HCT116 (cell line): ENCODE measurements around the gene FAM193A. TPM values are rescaled to one million over a fixed set of nuclear protein-coding genes. Genes with fewer than 3 reads are reported as not detected.

Experiments
- ATAC-seq: fragments of 200-7000 bp; cut with Tn5 transposase; 2 replicates; pipeline ENCODE4 v1.9.1; 2020; ENCODE audit warnings: mild to moderate bottlenecking, moderate library complexity
- BruUV-seq: library from RNA; stranded (reverse); fragments of 400-500 nt; replicated peaks from 2 replicates; lab custom pipeline; 2021; lab: Mats Ljungman, UMichigan
- CTCF ChIA-PET: fragments of 300-600 bp; sonication (Branson Sonifier 250); formaldehyde crosslinking; loops from one replicate; lab custom pipeline; 2021; ENCODE audit warnings: antibody characterized with exemption; lab: Charles Lee
- POLR2A ChIA-PET: fragments of 300-600, 350-600 bp; sonication (Branson Sonifier 250); formaldehyde crosslinking; loops from one replicate; lab custom pipeline; 2021; ENCODE audit warnings: antibody characterized with exemption; lab: Charles Lee
- RAD21 ChIA-PET, 2 experiments: fragments of 300-600 bp; sonication (Branson Sonifier 250); formaldehyde crosslinking; loops; one replicate each; lab custom pipeline; 2023; ENCODE audit warnings: low total read pairs in 2 of 2; ENCODE audit not compliant: uncharacterized antibody in 2 of 2, unreplicated experiment in 2 of 2, low non-redundant PET in 1 of 2; lab: Charles Lee
- DNase-seq: peaks from one replicate; pipeline ENCODE4 v3.0.0-alpha.2; 2010; ENCODE audit warnings: low read depth, low spot score
- H2AFZ ChIP-seq: fragments of 200-600 bp; shearing (Covaris generic), sonication (generic); 2 replicates; pipeline ENCODE4 v1.6.1; 2017; ENCODE audit warnings: low read depth, mixed run types, mixed read lengths, antibody characterized with exemption, low read length; ENCODE audit not compliant: poor library complexity, severe bottlenecking
- H3K27ac ChIP-seq: 2 replicates; pipeline ENCODE4 v1.5.1; 2012; ENCODE audit warnings: low read depth, low read length
- H3K27me3 ChIP-seq: fragments of 200-600 bp; sonication (generic); 2 replicates; pipeline ENCODE4 v1.6.1; 2016; ENCODE audit warnings: mixed run types, low read length, mixed read lengths; ENCODE audit not compliant: insufficient read depth
- H3K36me3 ChIP-seq, 2 experiments: fragments of 200-500 bp in 1 of 2; fragments of 200-600 bp in 1 of 2; sonication (Bioruptor generic) in 1 of 2; sonication (generic) in 1 of 2; 2 replicates each; pipeline versions ENCODE4 v1.5.1 to v1.6.1; 2014 to 2016; ENCODE audit warnings: low read length in 2 of 2, inconsistent platforms in 1 of 2, mixed read lengths in 1 of 2, mixed run types in 1 of 2; ENCODE audit not compliant: insufficient read depth in 2 of 2, control insufficient read depth in 1 of 2
- H3K4me1 ChIP-seq, 2 experiments: fragments of 200-600 bp in 1 of 2; sonication (generic) in 1 of 2; 2 replicates each; pipeline versions ENCODE4 v1.5.1 to v1.6.1; 2012 to 2017; ENCODE audit warnings: low read length in 2 of 2, inconsistent platforms in 1 of 2, mild to moderate bottlenecking in 1 of 2, mixed read lengths in 1 of 2, mixed run types in 1 of 2, moderate library complexity in 1 of 2; ENCODE audit not compliant: insufficient read depth in 2 of 2, control insufficient read depth in 1 of 2
- H3K4me2 ChIP-seq: fragments of 200-600 bp; sonication (generic); 2 replicates; pipeline ENCODE4 v1.6.1; 2017; ENCODE audit warnings: mixed run types, low read length, mixed read lengths
- H3K4me3 ChIP-seq, 2 experiments: fragments of 200-600 bp in 1 of 2; sonication (generic) in 1 of 2; replicated peaks in 1 of 2; 2 replicates each; pipeline ENCODE4 v1.5.1; 2011 to 2016; ENCODE audit warnings: low read length in 2 of 2, control low read depth in 1 of 2, low read depth in 1 of 2, mild to moderate bottlenecking in 1 of 2, mixed read lengths in 1 of 2, mixed run types in 1 of 2
- H3K79me2 ChIP-seq: fragments of 200-600 bp; sonication (generic); 2 replicates; pipeline ENCODE4 v1.6.1; 2017; ENCODE audit warnings: mild to moderate bottlenecking, mixed run types, low read length, moderate library complexity, mixed read lengths; ENCODE audit not compliant: insufficient read depth
- H3K9ac ChIP-seq: fragments of 200-600 bp; sonication (generic); 2 replicates; pipeline ENCODE4 v1.6.1; 2016; ENCODE audit warnings: low read length, mixed read lengths
- H3K9me2 ChIP-seq: fragments of 200-600 bp; sonication (generic), shearing (Covaris generic); 2 replicates; pipeline ENCODE4 v1.6.1; 2017; ENCODE audit warnings: mixed run types, mild to moderate bottlenecking, moderate library complexity; ENCODE audit not compliant: insufficient read depth
- H3K9me3 ChIP-seq, 2 experiments: fragments of 200-500 bp in 1 of 2; fragments of 200-600 bp in 1 of 2; sonication (Bioruptor generic) in 1 of 2; sonication (generic) in 1 of 2; 2 replicates each; pipeline ENCODE4 v1.6.1; 2014 to 2017; ENCODE audit warnings: low read length in 2 of 2, mixed read lengths in 2 of 2, inconsistent platforms in 1 of 2, low read depth in 1 of 2, mild to moderate bottlenecking in 1 of 2, mixed run types in 1 of 2, moderate library complexity in 1 of 2; ENCODE audit not compliant: control insufficient read depth in 1 of 2, insufficient read depth in 1 of 2
- H4K20me1 ChIP-seq: fragments of 200-600 bp; sonication (generic), shearing (Covaris generic); 2 replicates; pipeline ENCODE4 v1.6.1; 2017; ENCODE audit warnings: mixed run types, mild to moderate bottlenecking, moderate library complexity; ENCODE audit not compliant: insufficient read depth
- CBX3 ChIP-seq: IDR thresholded peaks from 2 replicates; pipeline ENCODE4 v1.6.1; 2012; ENCODE audit warnings: low read depth
- EGR1 ChIP-seq: IDR thresholded peaks from 2 replicates; pipeline ENCODE4 v1.6.1; 2012; ENCODE audit warnings: low read depth
- EZH2 ChIP-seq: fragments of 200-600 bp; sonication (generic); IDR thresholded peaks from 2 replicates; pipeline ENCODE4 v1.6.1; 2017; ENCODE audit warnings: antibody characterized with exemption, mixed run types
- POLR2AphosphoS5 ChIP-seq: IDR thresholded peaks from 2 replicates; pipeline ENCODE4 v1.6.1; 2011; ENCODE audit warnings: mild to moderate bottlenecking, low read depth, low read length, moderate library complexity
- RAD21 ChIP-seq: IDR thresholded peaks from 2 replicates; pipeline ENCODE4 v1.6.1; 2012; ENCODE audit warnings: low read depth, mild to moderate bottlenecking
- SIN3A ChIP-seq: IDR thresholded peaks from 2 replicates; pipeline ENCODE4 v1.6.1; 2012; ENCODE audit warnings: low read depth
- SP1 ChIP-seq: IDR thresholded peaks from 2 replicates; pipeline ENCODE4 v1.6.1; 2012; ENCODE audit warnings: low read depth
- ZNF274 ChIP-seq: fragments of 200-500 bp; sonication (Bioruptor generic); IDR thresholded peaks from 2 replicates; pipeline ENCODE4 v1.6.1; 2014; ENCODE audit warnings: mild to moderate bottlenecking, low read depth, low read length, inconsistent platforms
- intact Hi-C: fragments of 100-400 bp; cut with micrococcal nuclease; formaldehyde crosslinking; loops from 2 replicates; pipeline ENCODE4 v1.10.0; 2022
- total RNA-seq: library from RNA; stranded (reverse); gene quantifications from one replicate; pipeline ENCODE4 v1.2.1, GENCODE V29; 2021; ENCODE audit not compliant: unreplicated experiment
- TF ChIP-seq, protein P1 (sequence below): IDR thresholded peaks from 2 replicates; pipeline ENCODE4 v1.6.1; 2011; ENCODE audit warnings: mild to moderate bottlenecking, low read length, moderate library complexity; ENCODE audit not compliant: insufficient replicate concordance; ENCODE audit errors: extremely low read depth
- TF ChIP-seq, protein P2 (sequence below): IDR thresholded peaks from 2 replicates; pipeline ENCODE4 v1.6.1; 2012

Gene FAM193A
- total RNA-seq, 1 experiment from 2014 or later: 15.7 TPM

DNA sequence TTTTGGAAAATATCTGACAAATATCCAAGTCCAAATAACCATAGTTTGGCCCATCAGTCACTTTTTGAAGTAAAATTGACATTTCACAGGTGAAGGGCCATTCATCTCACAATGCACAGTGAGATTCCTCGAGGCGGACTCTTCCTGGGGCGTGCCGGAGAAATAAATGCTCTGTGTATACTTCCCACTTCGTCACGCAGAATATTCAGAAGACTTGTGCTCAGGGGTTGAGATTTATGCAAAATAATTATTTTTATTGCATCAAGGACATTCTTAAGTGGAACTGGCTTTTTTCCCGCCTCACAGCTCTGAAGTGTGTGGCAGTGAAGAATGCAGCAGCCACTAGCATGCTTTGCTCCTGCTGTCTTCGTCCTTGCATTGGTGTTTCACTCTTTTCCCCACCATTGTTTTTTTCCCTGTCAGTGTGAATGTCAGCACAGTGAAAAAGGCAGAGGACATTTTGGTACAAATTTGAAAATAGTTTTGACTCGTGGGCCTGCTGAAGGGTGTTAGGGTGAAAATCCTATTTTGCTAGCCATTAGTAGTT is 70.6 kb downstream of the FAM193A start:
- RAD21 ChIA-PET: no interaction called here

More for the DNA sequence above, 70.6 kb downstream of the FAM193A start:
- H3K36me3 ChIP-seq: no peaks in the 10 kb centered on the region
- DNase-seq (no peak), ATAC-seq (no peak)
- H2AFZ ChIP-seq: no peak overlapping the region
- H3K4me1 ChIP-seq: no peaks in the 10 kb centered on the region
- no peak overlapping the region for H3K27ac ChIP-seq
- H3K9ac ChIP-seq: no peak overlapping the region
- H3K9me2 ChIP-seq: no peaks in the 10 kb centered on the region
- CTCF ChIA-PET: no interaction called here
- no TSS peak for BruUV-seq
- H3K27me3 ChIP-seq: no peaks in the 10 kb centered on the region
- H3K9me3 ChIP-seq: no peaks in the 10 kb centered on the region
- TF ChIP-seq POLR2AphosphoS5 (no peak), ZNF274 (no peak), EZH2 (no peak), EGR1 (no peak), SP1 (no peak), CBX3 (no peak), SIN3A (no peak), RAD21 (no peak)
- TF ChIP-seq, protein P1, sequence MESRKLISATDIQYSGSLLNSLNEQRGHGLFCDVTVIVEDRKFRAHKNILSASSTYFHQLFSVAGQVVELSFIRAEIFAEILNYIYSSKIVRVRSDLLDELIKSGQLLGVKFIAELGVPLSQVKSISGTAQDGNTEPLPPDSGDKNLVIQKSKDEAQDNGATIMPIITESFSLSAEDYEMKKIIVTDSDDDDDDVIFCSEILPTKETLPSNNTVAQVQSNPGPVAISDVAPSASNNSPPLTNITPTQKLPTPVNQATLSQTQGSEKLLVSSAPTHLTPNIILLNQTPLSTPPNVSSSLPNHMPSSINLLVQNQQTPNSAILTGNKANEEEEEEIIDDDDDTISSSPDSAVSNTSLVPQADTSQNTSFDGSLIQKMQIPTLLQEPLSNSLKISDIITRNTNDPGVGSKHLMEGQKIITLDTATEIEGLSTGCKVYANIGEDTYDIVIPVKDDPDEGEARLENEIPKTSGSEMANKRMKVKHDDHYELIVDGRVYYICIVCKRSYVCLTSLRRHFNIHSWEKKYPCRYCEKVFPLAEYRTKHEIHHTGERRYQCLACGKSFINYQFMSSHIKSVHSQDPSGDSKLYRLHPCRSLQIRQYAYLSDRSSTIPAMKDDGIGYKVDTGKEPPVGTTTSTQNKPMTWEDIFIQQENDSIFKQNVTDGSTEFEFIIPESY: no peak
- TF ChIP-seq, protein P2, sequence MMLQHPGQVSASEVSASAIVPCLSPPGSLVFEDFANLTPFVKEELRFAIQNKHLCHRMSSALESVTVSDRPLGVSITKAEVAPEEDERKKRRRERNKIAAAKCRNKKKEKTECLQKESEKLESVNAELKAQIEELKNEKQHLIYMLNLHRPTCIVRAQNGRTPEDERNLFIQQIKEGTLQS: no peak
- POLR2A ChIA-PET: interaction anchor here (0.6 kb wide), 1 partner anchor 71 kb away, joined by 3 read pairs; no protein-coding TSS in a partner anchor
- peaks cover 11% of the 10 kb centered on the region; the same call in 1 of the 2 replicates for H4K20me1 ChIP-seq
- intact Hi-C loops: no loop called here
- H3K4me2 ChIP-seq: no peak overlapping the region
- no peak overlapping the region for H3K4me3 ChIP-seq
- peaks cover 85% of the 10 kb centered on the region for H3K79me2 ChIP-seq
